NCI-H128 (cell line): ENCODE measurements around the gene DNAH5.

ENCODE experiments used
- DNase-seq: peaks from one replicate; lab custom pipeline; 2025; ENCODE audit not compliant: unreplicated experiment; lab: John Stamatoyannopoulos, UW

Gene DNAH5

GRCh38 chr5:13708906-13709305 is 235.6 kb downstream of the DNAH5 start:
- DNase-seq: no peak

- no peak for DNase-seq
Observed at GRCh38 chr5:13708432-13708831, 236.1 kb downstream of the DNAH5 start.

GRCh38 chr5:13704396-13704795 is 240.1 kb downstream of the DNAH5 start:
- DNase-seq: no peak

GRCh38 chr5:13700626-13701025 is 243.9 kb downstream of the DNAH5 start:
- DNase-seq: no peak

GRCh38 chr5:13698885-13699284 is 245.6 kb downstream of the DNAH5 start:
- DNase-seq: no peak

DNA sequence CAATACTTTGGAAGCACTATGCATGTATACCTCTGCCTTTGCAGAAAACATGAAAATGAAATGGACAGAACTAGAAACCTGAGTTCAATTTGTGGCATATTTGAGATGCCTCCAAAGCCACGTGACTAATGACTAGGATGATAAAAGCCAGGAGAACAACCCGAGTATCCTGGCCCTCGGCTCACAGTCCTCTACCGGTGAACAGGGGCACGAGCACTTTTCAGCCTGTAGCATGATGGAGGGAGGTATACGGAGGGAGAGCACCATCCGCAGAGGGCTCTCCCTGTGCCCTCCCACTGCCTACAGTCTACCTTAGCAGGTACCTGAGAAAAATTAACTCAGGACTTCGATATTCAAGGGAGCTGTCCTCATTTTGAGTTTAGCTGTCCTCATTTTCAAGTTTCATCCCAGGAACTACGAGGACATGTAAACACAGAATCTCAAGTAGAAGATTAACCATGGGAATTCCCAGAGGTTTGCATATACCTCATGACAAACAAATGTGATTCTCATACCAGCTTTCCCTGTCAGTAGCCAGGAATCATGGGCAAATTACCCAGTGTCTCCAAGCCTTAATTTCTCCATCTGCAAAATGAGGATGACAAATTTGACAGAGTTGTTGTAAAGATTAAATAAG is 249.3 kb downstream of the DNAH5 start:
- DNase-seq: no peak

GRCh38 chr5:13692172-13692571 is 252.3 kb downstream of the DNAH5 start:
- DNase-seq: no peak

- no peak for DNase-seq
Observed at GRCh38 chr5:13676531-13676930, 268.0 kb downstream of the DNAH5 start.

- no peak for DNase-seq
Observed at GRCh38 chr5:13674391-13674790, 270.1 kb downstream of the DNAH5 start.

DNA sequence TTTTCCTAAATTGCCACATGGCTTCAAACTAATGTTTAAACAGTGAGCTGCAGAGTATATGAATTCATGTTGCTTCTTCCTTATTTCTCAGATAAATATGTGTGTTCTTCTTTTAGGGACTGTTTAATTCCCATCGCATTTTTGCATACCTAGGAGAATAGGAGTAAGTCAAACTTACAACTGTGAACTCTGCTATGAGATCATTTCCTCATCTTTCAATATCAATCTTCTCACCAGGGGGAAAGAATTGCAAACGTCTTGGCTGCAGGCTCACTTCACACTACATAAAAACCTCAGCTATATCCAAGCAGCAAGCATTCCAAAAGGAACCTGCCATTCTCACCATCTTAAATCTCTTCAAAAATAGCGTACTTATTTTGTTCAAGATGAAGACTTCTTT is 271.0 kb downstream of the DNAH5 start:
- no peak for DNase-seq

- no peak for DNase-seq
Observed at GRCh38 chr5:13664377-13664776, 280.1 kb downstream of the DNAH5 start.

GRCh38 chr5:13662626-13663025 is 281.9 kb downstream of the DNAH5 start:
- no peak for DNase-seq

GRCh38 chr5:13661272-13661671 is 283.2 kb downstream of the DNAH5 start:
- no peak for DNase-seq

DNA sequence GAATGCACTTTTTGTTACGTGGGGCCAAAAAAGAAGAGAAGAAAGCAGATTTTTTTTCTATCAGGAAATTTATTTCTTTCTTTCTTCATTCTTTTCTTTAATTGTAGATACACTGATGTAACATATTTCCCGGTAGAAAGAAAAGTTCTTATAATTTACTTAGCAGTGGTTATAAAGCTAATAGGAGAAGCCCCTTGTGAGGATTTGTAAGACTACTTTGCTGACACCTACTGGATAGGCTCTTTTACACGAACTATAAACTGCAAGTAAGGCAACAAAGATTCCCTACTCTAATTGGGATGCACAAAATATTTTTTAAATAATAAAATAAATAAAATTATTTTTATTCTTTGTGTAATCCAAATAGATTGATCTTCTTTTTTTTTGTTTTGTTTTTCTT is 284.4 kb downstream of the DNAH5 start:
- DNase-seq: no peak

DNA sequence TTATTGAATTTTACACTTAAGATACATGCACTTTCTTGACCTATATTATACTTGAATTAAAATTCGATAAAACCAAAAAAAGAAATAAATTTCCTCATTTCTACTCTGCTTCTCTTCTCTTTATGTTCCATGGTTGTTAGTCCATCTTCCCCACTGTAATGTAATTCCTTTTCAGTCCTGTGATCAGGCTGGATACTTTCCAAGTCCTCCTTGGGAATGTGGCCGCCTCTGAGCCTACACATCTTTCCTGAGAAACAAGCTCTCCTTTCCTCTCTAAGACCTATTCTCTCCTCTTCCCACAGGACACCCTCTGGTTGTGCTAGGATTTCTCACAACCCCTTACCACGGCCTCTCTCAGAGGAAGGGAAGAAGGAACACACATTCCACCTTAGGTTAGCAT is 285.1 kb downstream of the DNAH5 start:
- no peak for DNase-seq

DNA sequence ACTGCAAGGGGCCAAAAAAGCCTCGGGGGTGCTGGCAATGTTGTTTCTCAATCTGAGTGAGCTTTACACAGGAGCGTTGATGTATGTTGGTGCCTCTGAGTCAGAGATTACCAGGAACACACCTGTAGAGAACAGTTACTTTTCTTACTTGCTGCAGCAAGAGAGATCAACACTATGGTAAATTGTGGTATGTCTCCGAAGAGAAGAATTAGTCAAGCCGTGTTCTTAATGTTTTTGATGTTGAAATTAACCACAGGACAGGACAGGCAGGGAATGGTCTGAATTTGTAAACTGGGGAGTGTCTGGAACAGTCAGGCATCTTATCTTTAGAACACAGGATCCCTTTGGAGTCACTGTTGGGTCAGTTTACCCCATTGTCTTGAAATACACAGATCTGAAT is 285.7 kb downstream of the DNAH5 start:
- no peak for DNase-seq

- DNase-seq: no peak
Observed at GRCh38 chr5:13658152-13658551, 286.3 kb downstream of the DNAH5 start.

GRCh38 chr5:13653709-13654108 is 290.8 kb downstream of the DNAH5 start:
- no peak for DNase-seq

DNA sequence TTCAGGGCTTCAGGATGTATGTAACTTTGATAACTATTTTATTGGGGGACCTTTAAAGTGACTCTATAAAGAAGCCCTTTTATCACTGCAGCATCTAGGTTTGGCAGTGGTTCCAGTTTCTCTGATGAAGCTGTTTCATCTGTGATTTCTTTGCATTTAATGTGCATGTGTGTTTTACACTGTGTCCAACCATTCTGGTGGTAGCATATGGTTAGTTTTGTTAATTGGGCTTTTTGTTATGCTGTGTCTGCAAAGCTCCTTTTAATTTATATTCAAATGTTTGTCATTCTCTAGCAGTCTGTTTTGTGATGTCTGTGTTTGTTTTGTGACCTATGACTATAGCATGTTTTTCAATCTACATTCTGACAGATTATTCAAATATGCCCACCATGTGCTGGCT is 294.8 kb downstream of the DNAH5 start:
- DNase-seq: no peak

- no peak for DNase-seq
Observed at GRCh38 chr5:13648822-13649221, 295.7 kb downstream of the DNAH5 start.

GRCh38 chr5:13643734-13644133 is 300.8 kb downstream of the DNAH5 start:
- no peak for DNase-seq

GRCh38 chr5:13643196-13643595 is 301.3 kb downstream of the DNAH5 start:
- DNase-seq: no peak
